Adrenal gland (tissue), 5 donors: ENCODE data around the gene SSBP3.

Experiments
- CTCF ChIP-seq, 6 experiments: fragments of 450-650 bp in 4 of 6; fragments of 200-600 bp in 2 of 6; sonication (generic) in 1 of 6; IDR thresholded peaks; 1 replicate in 5 of 6; 2 replicates in 1 of 6; pipeline versions ENCODE4 v1.5.1 to v1.8.0; 2016 to 2021; ENCODE audit warnings: antibody characterized with exemption in 6 of 6, mild to moderate bottlenecking in 2 of 6, moderate library complexity in 1 of 6
- POLR2A ChIP-seq, 2 donors: fragments of 450-650 bp; IDR thresholded peaks; one replicate each; pipeline ENCODE4 v1.6.1; 2017; ENCODE audit warnings: antibody characterized with exemption in 2 of 2, mild to moderate bottlenecking in 2 of 2, moderate library complexity in 1 of 2
- donor health status: DM: no; HTN: no; CAD: no.

DNA sequence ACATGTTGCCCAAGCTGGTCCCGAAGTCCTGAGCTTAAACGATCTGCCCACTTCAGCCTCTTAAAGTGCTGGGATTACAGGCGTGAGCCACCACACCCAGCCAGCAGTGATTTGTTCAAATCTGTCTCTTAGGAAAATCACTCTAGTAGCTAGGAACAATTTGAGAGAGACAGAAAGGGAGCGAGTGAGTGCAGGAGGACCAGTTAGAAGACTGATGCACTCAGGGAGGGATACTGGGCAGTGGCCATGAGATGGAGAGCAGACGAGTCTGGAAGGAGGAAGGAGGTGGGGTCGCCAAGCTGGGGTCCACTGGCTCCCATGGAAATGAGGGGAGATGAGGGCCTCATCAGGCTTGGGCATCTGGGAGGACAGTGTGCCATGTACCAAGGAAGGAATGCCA, 23.6 kb upstream of the SSBP3 start:
- no peak for TF ChIP-seq POLR2A (IDR thresholded peaks at IDR 0.05)
- TF ChIP-seq CTCF (IDR thresholded peaks at IDR 0.05), result no peak
